ENCODE data around the gene STX7. TPM values are rescaled to one million over a fixed set of nuclear protein-coding genes. Genes with fewer than 3 reads are reported as not detected.

STX7 gene
- polyA plus RNA-seq, 2 of the 4 experiments (the other 2 are of a cell fraction) = 19.2 to 29.5 TPM

DNA sequence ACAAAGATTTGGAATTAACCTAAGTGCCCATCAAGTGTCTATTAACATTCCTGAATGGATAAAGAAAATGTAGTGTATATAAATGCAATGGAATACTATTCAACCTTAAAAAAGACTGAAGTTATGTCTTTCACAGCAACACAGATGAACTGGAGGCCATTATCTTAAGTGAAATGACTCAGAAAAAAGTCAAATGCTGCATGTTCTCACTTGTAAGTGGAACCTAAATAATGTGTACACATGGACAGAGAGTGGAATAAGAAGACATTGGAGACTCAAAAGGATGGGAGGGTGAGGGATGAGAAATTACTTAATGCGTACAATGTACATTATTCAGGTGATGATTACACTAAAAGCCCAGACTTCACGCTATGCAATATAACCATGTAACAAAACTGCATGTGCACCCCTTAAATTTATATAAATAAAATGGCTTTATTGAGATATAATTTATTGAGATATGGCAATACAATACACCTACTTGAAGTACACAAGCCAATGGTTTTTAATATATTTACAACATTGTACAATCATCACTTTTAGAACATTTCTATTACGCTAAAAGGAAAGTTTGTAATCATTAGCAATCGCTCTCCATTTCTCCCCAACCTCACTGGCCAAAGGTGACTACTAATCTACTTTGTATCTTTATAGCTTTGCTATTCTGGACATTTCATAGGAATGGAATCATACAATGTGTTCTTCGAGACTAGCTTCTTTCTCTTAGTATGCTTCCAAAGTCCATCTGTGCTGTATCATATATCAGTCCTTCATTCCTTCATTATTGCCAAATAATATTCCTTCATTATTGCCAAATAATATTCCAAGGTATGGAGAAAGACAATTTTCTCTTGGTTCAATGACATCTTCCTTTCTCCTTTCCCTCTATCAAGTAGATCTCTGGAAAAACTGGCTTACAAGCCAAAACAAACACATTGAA, 5.8 kb downstream of the STX7 start (continued):
- TF ChIP-seq, protein P1, sequence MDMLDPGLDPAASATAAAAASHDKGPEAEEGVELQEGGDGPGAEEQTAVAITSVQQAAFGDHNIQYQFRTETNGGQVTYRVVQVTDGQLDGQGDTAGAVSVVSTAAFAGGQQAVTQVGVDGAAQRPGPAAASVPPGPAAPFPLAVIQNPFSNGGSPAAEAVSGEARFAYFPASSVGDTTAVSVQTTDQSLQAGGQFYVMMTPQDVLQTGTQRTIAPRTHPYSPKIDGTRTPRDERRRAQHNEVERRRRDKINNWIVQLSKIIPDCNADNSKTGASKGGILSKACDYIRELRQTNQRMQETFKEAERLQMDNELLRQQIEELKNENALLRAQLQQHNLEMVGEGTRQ (IDR thresholded peaks at IDR 0.05) = no peak
- TF ChIP-seq EHF (CRISPR knock-in tag; IDR thresholded peaks at IDR 0.05) (no peak), HOXB5 (CRISPR knock-in tag; IDR thresholded peaks at IDR 0.05) (no peak), SMC3 (IDR thresholded peaks at IDR 0.05) (no peak), CBX2 (IDR thresholded peaks at IDR 0.05; ENCODE audit: borderline replicate concordance, low read depth) (no peak), HEYL (CRISPR knock-in tag; IDR thresholded peaks at IDR 0.05) (no peak), ZSCAN20 (CRISPR knock-in tag; IDR thresholded peaks at IDR 0.05) (no peak), HDAC2 (IDR thresholded peaks at IDR 0.05) (no peak)

DNA sequence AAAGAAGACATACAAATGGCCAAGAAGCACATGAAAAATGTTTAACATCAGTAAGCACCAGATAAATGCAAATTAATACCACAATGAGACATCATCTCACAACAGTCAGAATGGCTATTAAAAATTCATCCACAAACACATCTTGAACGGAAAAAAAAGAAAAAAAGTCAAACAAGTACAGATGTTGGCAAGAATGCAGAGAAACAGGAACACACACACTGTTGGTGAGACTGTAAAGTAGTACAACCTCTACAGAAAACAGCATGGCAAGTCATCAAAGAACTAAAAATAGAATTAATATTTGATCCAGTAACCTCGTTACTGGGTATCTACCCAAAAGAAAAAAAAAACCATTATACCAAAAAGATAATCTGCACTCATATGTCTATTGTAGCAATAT, 6.5 kb downstream of the STX7 start:
- H3K27ac ChIP-seq = no peak overlapping the region
- H3K4me3 ChIP-seq = no peak overlapping the region
- ChIA-PET CTCF (no interaction called here), POLR2A (no interaction called here)
- no peak for ATAC-seq
- peaks cover 7% of the 10 kb centered on the region for H3K4me1 ChIP-seq
- TF ChIP-seq FOSB (CRISPR knock-in tag; IDR thresholded peaks at IDR 0.05) (no peak), E2F6 (IDR thresholded peaks at IDR 0.05; ENCODE audit: borderline replicate concordance, low read depth) (no peak), BHLHE40 (IDR thresholded peaks at IDR 0.05; ENCODE audit: low read depth, low read length) (no peak), EHMT2 (IDR thresholded peaks at IDR 0.05; ENCODE audit: low read depth) (no peak), HOXB13 (CRISPR knock-in tag; IDR thresholded peaks at IDR 0.05; ENCODE audit: low read depth) (no peak), MAFK (IDR thresholded peaks at IDR 0.05; ENCODE audit: partially characterized antibody) (no peak), HES2 (IDR thresholded peaks at IDR 0.05) (no peak), HOXA7 (CRISPR knock-in tag; IDR thresholded peaks at IDR 0.05) (no peak), HDAC2 (IDR thresholded peaks at IDR 0.05) (no peak), CBX2 (IDR thresholded peaks at IDR 0.05; ENCODE audit: borderline replicate concordance, low read depth) (no peak), PHF8 (IDR thresholded peaks at IDR 0.05; ENCODE audit: borderline replicate concordance, low read depth) (no peak), FOSL2 (IDR thresholded peaks at IDR 0.05) (no peak), FOSL2 (CRISPR knock-in tag; IDR thresholded peaks at IDR 0.05) (no peak), GATA3 (IDR thresholded peaks at IDR 0.05; ENCODE audit: borderline replicate concordance) (no peak), MAZ (IDR thresholded peaks at IDR 0.05; ENCODE audit: borderline replicate concordance, low read depth, low read length) (no peak)
- no peaks in the 10 kb centered on the region for H3K9me3 ChIP-seq
- FAIRE-seq = no peak
- 93% methylated on average over 2 of the region's 2 CpGs for WGBS (ENCODE audit: missing lambda C conversion rate)
- no peak overlapping the region for H3K4me2 ChIP-seq
- no peak for DNase-seq (ENCODE audit: low read depth in 1 of 2, low spot score in 1 of 2)

- CTCF ChIA-PET = no interaction called here
- FAIRE-seq = no peak
Observed at GRCh38 chr6:132505158-132505557, 7.8 kb downstream of the STX7 start.

More at GRCh38 chr6:132505158-132505557, 7.8 kb downstream of the STX7 start:
- TF ChIP-seq KDM1A (IDR thresholded peaks at IDR 0.05; ENCODE audit: low read depth) (no peak), JUNB (IDR thresholded peaks at IDR 0.05) (no peak), ZNF302 (CRISPR knock-in tag; IDR thresholded peaks at IDR 0.05) (no peak), RARB (CRISPR knock-in tag; IDR thresholded peaks at IDR 0.05) (no peak), CHD2 (IDR thresholded peaks at IDR 0.05; ENCODE audit: low read length, partially characterized antibody) (no peak), RFX5 (IDR thresholded peaks at IDR 0.05) (no peak), CEBPB (IDR thresholded peaks at IDR 0.05) (no peak)
- TF ChIP-seq, protein P2, sequence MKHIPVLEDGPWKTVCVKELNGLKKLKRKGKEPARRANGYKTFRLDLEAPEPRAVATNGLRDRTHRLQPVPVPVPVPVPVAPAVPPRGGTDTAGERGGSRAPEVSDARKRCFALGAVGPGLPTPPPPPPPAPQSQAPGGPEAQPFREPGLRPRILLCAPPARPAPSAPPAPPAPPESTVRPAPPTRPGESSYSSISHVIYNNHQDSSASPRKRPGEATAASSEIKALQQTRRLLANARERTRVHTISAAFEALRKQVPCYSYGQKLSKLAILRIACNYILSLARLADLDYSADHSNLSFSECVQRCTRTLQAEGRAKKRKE (CRISPR knock-in tag; IDR thresholded peaks at IDR 0.05; ENCODE audit: low read depth) = no peak
- POLR2A ChIA-PET = no interaction called here
- no peak overlapping the region for H3K27ac ChIP-seq
- ATAC-seq (no peak), DNase-seq (ENCODE audit: low read depth in 1 of 2, low spot score in 1 of 2) (no peak)
- no peaks in the 10 kb centered on the region for H3K4me1 ChIP-seq
- no peak overlapping the region for H3K4me3 ChIP-seq
- no peak overlapping the region for H3K4me2 ChIP-seq
- WGBS (ENCODE audit: missing lambda C conversion rate) = 100% methylated on average over 1 of the region's 1 CpG
- H3K9me3 ChIP-seq = no peaks in the 10 kb centered on the region

Data from A549 (cell line).